ENCODE measurements around the gene EMX1. TPM values are rescaled to one million over a fixed set of nuclear protein-coding genes. Genes with fewer than 3 reads are reported as not detected.

Gene EMX1
- total RNA-seq, 1 donor from 2014 or later, result not detected

DNA sequence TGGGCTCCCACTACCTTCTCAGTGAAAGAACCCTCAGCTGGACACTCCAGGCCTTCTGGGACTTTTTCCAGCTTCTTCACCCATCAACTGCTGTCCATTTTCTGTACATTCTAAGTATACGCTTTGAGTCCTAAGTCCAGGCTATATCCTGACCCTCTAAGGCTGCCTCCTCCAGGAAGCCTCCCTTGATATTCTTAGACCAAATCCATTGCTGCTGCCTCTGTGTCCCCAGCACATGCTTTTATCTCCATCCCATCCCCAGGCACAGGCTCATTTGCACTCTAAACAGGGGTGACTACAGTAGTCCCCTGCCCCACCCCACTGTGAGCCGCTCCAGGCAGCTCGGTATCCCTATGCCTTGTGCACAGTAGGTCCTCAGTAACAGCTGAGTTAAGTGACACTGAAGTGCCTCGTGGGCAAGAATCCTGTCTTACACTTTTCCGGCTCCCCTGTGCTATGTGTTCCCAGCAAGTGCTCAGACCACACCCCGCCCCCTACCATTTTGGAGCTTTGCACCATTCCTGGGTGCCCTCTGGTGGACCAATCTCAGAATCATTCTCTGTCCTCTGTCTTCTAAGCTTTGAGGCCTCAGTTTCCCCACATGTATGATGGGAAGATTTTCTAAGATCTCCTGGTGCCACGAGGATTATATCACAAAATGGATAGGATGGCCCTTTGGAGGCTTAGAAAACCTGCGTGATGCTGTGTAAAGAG, 34.9 kb downstream of the EMX1 start:
- ATAC-seq (no peak), DNase-seq (no peak)
- H3K27ac ChIP-seq, result no peak overlapping the region
- H3K27me3 ChIP-seq (ENCODE audit: low read depth), result no peaks in the 10 kb centered on the region
- no peaks in the 10 kb centered on the region for H3K4me1 ChIP-seq
- TF ChIP-seq, protein P1, sequence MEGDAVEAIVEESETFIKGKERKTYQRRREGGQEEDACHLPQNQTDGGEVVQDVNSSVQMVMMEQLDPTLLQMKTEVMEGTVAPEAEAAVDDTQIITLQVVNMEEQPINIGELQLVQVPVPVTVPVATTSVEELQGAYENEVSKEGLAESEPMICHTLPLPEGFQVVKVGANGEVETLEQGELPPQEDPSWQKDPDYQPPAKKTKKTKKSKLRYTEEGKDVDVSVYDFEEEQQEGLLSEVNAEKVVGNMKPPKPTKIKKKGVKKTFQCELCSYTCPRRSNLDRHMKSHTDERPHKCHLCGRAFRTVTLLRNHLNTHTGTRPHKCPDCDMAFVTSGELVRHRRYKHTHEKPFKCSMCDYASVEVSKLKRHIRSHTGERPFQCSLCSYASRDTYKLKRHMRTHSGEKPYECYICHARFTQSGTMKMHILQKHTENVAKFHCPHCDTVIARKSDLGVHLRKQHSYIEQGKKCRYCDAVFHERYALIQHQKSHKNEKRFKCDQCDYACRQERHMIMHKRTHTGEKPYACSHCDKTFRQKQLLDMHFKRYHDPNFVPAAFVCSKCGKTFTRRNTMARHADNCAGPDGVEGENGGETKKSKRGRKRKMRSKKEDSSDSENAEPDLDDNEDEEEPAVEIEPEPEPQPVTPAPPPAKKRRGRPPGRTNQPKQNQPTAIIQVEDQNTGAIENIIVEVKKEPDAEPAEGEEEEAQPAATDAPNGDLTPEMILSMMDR (IDR thresholded peaks at IDR 0.05), result no peak
- intact Hi-C loops (cut with DNase I), result no loop called here
- H3K36me3 ChIP-seq, result no peaks in the 10 kb centered on the region
- H3K9me3 ChIP-seq, result no peaks in the 10 kb centered on the region
- no peak overlapping the region for H3K4me3 ChIP-seq

DNA sequence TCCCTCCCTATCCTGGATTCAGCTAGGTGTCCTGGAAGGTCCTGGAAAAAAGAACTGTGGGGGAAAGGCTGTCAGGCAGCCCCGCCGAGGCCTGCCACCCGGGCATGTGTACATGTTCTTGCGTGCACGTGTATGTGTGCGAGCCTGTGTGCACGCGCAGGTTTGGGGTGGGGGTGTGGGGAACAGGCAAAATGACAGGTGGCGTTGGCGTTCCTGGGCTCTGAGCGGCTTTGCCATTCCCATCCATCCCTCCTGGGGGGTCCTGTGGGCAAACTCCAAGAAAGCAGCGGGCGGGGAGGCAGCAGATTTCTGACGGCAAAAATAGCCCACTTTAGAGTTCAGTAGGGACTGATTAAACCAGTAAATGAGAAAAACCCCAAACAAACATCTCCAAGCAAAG, 35.6 kb downstream of the EMX1 start:
- intact Hi-C loops (cut with DNase I), result no loop called here
- no peaks in the 10 kb centered on the region for H3K4me1 ChIP-seq
- no peaks in the 10 kb centered on the region for H3K36me3 ChIP-seq
- ATAC-seq (no peak), DNase-seq (no peak)
- TF ChIP-seq, protein P1 (IDR thresholded peaks at IDR 0.05), result no peak
- no peaks in the 10 kb centered on the region for H3K9me3 ChIP-seq
- no peaks in the 10 kb centered on the region for H3K27me3 ChIP-seq (ENCODE audit: low read depth)
- no peak overlapping the region for H3K4me3 ChIP-seq
- no peak overlapping the region for H3K27ac ChIP-seq

DNA sequence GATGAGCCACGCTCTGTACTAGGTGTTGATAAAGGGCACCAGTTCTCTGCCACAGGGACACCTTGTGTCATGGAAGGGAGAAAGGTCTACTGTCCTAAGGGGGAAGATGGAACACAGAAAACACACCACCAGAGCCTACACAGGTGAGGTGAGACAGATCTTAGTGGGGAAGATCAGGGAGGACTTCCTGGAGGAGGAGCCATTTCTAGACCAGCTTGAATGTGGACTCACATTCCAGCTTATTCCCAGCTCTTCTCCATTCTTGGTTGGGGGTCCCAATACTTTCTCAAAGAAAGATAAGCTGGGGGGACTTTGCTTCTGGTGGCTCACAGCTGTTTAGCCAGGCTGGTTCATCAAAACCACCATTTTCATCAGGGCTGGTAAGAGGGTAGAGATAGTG, 36.2 kb downstream of the EMX1 start:
- no peak for ATAC-seq
- Histone ChIP-seq H3K4me1 (no peaks in the 10 kb centered on the region), H3K27ac (no peak overlapping the region), H3K9me3 (no peaks in the 10 kb centered on the region), H3K36me3 (no peaks in the 10 kb centered on the region), H3K4me3 (no peak overlapping the region), H3K27me3 (ENCODE audit: low read depth) (no peaks in the 10 kb centered on the region)
- DNase-seq, result no peak
- TF ChIP-seq, protein P1 (IDR thresholded peaks at IDR 0.05), result no peak
- intact Hi-C loops (cut with DNase I), result no loop called here

DNA sequence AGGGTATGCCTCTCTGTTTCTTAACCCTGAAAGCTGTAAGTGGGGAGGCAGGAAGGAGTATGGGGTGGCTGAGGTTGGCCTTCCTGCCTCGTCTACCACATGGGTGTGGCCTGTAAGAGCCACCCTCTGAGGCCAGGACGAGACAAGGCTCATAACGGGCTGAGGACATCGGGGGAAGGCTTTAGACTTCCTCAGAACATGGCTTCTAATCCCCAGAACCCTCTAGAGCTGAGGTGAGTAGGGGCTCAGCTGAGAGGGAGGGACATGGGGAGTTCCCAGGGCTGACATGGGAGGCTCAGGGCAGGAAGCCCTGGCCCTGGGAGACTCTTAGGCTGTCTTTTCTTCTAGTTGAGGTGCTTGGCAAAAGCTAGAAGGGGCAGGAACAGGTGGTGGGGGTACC, 36.7 kb downstream of the EMX1 start:
- Histone ChIP-seq H3K4me3 (no peak overlapping the region), H3K27me3 (ENCODE audit: low read depth) (no peaks in the 10 kb centered on the region), H3K36me3 (no peaks in the 10 kb centered on the region), H3K9me3 (no peaks in the 10 kb centered on the region), H3K4me1 (no peaks in the 10 kb centered on the region), H3K27ac (no peak overlapping the region)
- TF ChIP-seq, protein P1 (IDR thresholded peaks at IDR 0.05), result no peak
- DNase-seq (no peak), ATAC-seq (peak in 1 of 2 donors; percentile 21)
- intact Hi-C loops (cut with DNase I), result no loop called here

DNA sequence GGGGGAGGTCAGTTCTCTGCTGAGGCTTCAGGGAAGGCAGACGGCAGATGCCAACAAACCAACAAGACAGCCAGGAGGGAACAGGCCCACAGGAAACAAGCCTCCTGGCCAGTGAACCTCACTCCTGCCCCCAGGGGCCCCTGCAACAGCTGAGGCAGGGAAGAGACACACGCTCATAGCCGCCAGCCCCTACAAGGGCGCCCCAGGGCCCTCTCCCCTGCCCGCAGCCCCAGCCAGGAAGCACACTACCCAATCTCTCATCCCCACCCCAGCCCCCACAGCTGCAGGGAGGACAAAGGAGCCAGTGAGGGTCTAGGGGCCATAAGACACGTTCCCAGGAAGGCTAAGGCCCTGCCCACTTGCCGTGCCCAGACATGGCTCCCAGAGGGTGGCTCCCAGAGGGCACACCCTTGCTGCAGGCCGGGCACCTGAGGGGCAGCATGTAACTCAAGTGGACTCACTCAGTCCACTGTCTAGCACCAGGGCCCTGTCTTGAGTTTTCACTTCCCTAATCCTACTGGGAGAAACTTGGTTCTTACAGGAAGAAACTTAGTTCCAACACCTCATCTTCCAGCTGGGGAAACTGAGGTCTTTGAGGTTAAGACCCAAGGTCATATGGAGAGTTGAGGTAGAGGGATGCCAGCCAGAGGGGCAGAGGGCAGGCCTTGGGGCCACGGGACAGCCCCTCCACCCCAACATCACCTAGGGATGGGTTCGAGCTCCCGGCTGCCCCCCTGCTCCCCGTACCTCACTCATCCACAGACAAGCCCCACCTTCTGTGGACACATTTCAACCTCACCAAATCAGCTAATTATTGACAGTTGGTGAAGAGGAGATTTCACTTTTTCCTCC, 37.3 kb downstream of the EMX1 start:
- no peak overlapping the region for H3K27ac ChIP-seq
- intact Hi-C loops (cut with DNase I), result no loop called here
- H3K27me3 ChIP-seq (ENCODE audit: low read depth), result no peaks in the 10 kb centered on the region
- H3K9me3 ChIP-seq, result no peaks in the 10 kb centered on the region
- H3K36me3 ChIP-seq, result no peaks in the 10 kb centered on the region
- DNase-seq, result no peak
- TF ChIP-seq, protein P1 (IDR thresholded peaks at IDR 0.05), result no peak
- no peak for ATAC-seq
- H3K4me1 ChIP-seq, result no peaks in the 10 kb centered on the region
- no peak overlapping the region for H3K4me3 ChIP-seq
